KBM-7 (cell line): ENCODE data around the gene PPP1R3G.

ENCODE experiments used
- DNase-seq: peaks from one replicate; pipeline ENCODE4 v3.0.0-alpha.2; 2015
- in situ Hi-C: fragments of 300-500 bp; cut with MboI; formaldehyde crosslinking; loops from 2 replicates; pipeline ENCODE4 v1.14.3; 2020; ENCODE audit warnings: low sequenced_read_pairs, low pct_unique_long_range_greater_than_20kb, mixed read lengths

The PPP1R3G gene

DNA sequence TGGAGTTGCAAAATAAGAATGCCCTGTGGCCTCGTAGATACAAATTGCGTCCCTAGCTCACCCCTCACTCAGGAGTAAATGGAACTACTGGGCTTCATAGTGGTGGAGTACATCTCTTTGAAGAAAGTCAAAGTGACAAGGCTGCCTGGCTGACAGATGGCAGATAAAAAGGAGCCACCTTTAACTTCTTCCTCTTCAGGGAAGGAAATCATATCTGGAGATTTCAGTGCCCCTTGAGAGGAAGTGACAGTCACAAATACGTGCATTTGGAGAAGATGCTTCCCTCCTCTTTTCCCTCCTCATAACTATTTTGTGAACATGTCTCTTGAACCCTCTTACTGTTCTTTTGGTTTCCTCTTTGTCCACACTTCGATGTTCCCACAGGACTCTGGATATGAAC is 43.2 kb downstream of the PPP1R3G start:
- DNase-seq, result peak; percentile 33
- in situ Hi-C loops, result no loop called here

DNA sequence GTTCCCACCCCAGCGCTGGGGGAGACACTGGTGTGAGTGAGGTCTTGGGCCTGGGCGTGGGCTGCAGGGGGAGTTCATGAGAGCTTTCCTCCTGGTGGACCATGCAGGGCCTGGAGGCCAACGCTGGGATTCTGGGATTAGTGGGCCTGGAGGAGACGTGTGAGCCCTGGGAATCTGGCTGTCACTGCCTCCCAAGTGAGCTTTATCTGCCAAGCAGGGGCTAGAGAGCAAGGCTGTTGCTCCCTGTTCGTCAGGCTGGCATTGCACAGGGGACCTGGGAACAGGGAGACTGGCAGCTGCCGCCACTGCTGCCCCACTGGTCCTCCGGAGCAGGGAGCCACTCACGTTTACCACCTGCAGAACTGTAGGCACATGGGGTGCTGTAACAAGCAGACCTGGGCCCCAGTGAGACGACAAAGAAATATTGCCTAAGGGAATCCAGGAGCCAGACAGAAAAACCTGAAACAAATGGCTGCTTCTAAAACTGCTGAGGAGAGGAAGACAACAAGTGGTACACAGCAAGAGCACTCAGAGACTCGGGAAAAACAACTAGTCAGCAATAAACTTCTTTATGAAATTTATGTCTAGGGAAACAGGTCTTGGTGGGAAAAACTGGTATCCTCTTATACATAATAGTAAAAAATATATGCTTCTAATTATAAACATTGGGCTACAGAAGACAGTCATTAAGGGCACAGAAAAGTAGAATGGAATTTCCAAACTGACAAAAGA is 45.2 kb downstream of the PPP1R3G start:
- DNase-seq, result no peak
- in situ Hi-C loops, result no loop called here

DNA sequence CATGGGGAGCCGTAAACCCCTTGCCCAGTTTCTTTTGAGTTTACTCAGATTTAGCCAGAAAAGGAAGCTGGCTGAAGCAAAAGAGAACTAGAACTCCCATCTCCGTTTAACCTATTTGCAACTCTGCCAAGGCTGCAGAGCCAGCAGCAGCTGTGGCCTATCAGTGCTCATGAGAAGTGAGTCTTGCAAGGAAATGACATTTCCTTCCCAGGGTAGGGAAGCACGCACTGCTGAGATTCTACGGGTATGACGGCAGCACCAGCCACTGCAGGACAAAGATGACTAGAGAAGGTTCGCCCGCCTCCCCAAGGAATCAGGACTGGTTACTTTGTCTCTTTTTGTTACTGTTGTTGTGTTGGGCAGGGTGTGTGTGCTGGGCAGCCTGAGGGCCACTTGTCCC is 47.6 kb downstream of the PPP1R3G start:
- peak; percentile 44 for DNase-seq
- in situ Hi-C loops, result no loop called here

DNA sequence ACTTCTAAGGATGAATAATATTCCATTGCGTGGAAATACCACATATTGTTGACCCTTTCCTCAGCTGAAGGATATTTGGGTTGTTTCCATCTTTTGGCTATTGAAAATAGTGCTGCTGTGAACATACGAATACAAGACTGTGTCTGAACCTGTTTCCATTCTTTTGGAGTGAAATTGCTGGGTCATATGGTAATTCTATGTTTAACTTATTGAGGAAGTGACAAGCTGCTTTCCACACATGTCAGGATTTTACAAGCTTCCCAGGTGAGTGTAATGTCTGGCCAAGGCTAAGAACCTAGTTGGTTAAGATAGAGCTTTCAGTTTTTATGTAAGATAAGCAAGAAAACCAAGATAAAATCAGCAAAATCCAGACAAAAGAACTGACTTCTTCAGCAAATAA is 48.8 kb downstream of the PPP1R3G start:
- no peak for DNase-seq
- in situ Hi-C loops, result no loop called here

DNA sequence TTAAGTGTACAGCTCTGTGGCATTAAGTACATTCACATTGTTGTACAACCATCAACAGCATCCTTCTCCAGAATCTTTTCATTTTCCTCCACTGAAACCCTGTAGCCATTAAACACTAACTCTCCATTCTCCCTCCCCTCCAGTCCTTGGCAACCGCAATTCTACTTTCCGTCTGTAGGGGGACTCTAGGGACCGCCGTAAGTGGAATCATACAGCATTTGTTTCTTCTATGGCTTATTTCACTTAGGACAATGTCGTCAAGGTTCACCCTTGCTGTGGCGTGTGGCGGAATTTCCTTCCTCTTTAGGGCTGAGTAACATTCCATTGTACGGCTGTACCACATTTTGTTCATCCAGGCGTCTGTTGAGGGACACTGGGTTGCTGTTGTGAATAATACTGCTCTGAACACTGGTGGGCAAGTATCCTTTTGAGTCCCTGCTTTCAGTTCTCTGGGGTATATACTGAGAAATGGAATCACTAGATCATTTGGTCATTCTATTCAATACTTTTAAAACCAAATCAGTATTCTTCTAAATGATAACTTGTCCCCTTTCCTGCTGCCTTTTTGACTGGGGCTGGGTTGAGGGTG is 50.7 kb downstream of the PPP1R3G start:
- peak; percentile 67 for DNase-seq
- in situ Hi-C loops, result no loop called here

DNA sequence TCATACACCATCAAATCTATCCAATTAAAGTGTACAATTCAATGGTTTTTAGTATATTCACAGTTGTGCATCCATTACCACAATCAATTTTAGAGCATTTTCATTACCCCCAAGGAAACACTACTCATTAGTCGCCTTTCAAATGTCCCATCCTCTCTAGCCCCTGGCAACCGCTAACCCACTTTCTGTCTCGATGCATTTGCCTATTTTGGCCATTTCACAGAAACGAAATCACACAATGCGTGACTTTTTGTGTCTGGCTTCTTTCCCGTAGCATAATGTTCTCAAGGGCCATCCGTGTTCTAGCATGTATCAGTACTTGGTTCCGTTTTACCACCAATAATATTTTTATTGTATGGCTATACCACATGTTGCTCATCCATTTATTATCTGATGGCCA is 51.7 kb downstream of the PPP1R3G start:
- in situ Hi-C loops, result no loop called here

More for the DNA sequence above, 51.7 kb downstream of the PPP1R3G start:
- no peak for DNase-seq
